HG03571 (cell line): ENCODE measurements around the gene PPP3R1.

Experiments used
- ATAC-seq: cut with Tn5 transposase; IDR thresholded peaks from one replicate; pipeline ENCODE4 v1.9.1; 2021; ENCODE audit not compliant: unreplicated experiment

PPP3R1 gene

GRCh38 chr2:68157002-68157401 is 95.3 kb downstream of the PPP3R1 start:
- ATAC-seq, result peak; percentile 26

GRCh38 chr2:68156419-68156818 is 95.9 kb downstream of the PPP3R1 start:
- ATAC-seq, result no peak

DNA sequence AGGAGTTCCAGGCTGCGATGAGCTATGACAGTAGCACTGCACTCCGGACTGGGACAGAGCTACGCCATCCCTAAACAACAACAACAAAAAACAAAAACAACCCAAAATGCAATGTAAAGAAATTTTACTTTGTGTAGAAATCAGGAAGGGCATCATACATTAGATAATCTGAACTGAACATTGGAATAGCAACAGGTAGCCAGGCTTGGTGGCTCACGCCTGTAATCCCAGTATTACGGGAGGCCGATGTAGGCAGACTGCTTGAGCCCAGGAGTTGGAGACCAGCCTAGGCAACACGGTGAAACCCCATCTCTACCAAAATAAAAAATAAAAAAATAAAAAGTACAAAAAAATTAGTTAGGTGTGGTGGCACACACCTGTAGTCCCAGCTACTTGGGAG is 96.7 kb downstream of the PPP3R1 start:
- no peak for ATAC-seq

GRCh38 chr2:68152681-68153347 is 99.5 kb downstream of the PPP3R1 start:
- ATAC-seq, result no peak

GRCh38 chr2:68151037-68151436 is 101.3 kb downstream of the PPP3R1 start:
- ATAC-seq, result no peak

GRCh38 chr2:68141875-68142274 is 110.5 kb downstream of the PPP3R1 start:
- ATAC-seq, result no peak

- no peak for ATAC-seq
Observed at GRCh38 chr2:68135448-68136320, 116.6 kb downstream of the PPP3R1 start.

GRCh38 chr2:68134554-68134953 is 117.8 kb downstream of the PPP3R1 start:
- ATAC-seq, result no peak

- ATAC-seq, result no peak
Observed at GRCh38 chr2:68134120-68134519, 118.2 kb downstream of the PPP3R1 start.
